CD14-positive monocyte (primary cell): Measurements from ENCODE around the gene GMDS. TPM values are rescaled to one million over a fixed set of nuclear protein-coding genes. Genes with fewer than 3 reads are reported as not detected.

ENCODE experiments used
- DNase-seq, 3 donors: peaks; one replicate each; pipeline ENCODE4 v3.0.0-alpha.2; 2011 to 2022
- H2AFZ ChIP-seq: 2 replicates; pipeline ENCODE4 v1.6.0; 2012; ENCODE audit warnings: mild to moderate bottlenecking, low read depth, low read length, inconsistent platforms; ENCODE audit not compliant: insufficient read depth, poor library complexity, severe bottlenecking
- H3K27ac ChIP-seq, 2 donors: 1 replicate in 1 of 2; 2 replicates in 1 of 2; pipeline ENCODE4 v1.5.1; 2012 to 2013; ENCODE audit warnings: low read length in 2 of 2, control low read depth in 1 of 2, inconsistent platforms in 1 of 2, low read depth in 1 of 2, mild to moderate bottlenecking in 1 of 2
- H3K27me3 ChIP-seq, 2 donors: one replicate each; pipeline versions ENCODE4 v1.6.0 to v1.6.1; 2011 to 2013; ENCODE audit warnings: low read length in 2 of 2; ENCODE audit not compliant: control insufficient read depth in 2 of 2, insufficient read depth in 2 of 2
- H3K36me3 ChIP-seq, 2 donors: replicated peaks in 1 of 2; 1 replicate in 1 of 2; 2 replicates in 1 of 2; pipeline versions ENCODE4 v1.5.1 to v1.6.1; 2012 to 2013; ENCODE audit warnings: low read length in 2 of 2, control low read depth in 1 of 2, inconsistent platforms in 1 of 2, mild to moderate bottlenecking in 1 of 2; ENCODE audit not compliant: insufficient read depth in 2 of 2, control insufficient read depth in 1 of 2
- H3K4me1 ChIP-seq, 2 donors: 1 replicate in 1 of 2; 2 replicates in 1 of 2; pipeline versions ENCODE4 v1.5.1 to v1.6.1; 2012 to 2013; ENCODE audit warnings: low read length in 2 of 2, control low read depth in 1 of 2, inconsistent platforms in 1 of 2, mild to moderate bottlenecking in 1 of 2, moderate library complexity in 1 of 2; ENCODE audit not compliant: insufficient read depth in 2 of 2, control insufficient read depth in 1 of 2
- H3K4me2 ChIP-seq: replicated peaks from 2 replicates; pipeline ENCODE3; 2012; ENCODE audit warnings: low read length, moderate library complexity, mild to moderate bottlenecking; ENCODE audit not compliant: poor library complexity, severe bottlenecking; ENCODE audit errors: extremely low read depth
- H3K4me3 ChIP-seq, 3 experiments: fragments of 200-600 bp in 1 of 3; sonication (generic) in 1 of 3; replicated peaks in 1 of 3; 1 replicate in 2 of 3; 2 replicates in 1 of 3; pipeline ENCODE4 v1.5.1; 2011 to 2013; ENCODE audit warnings: low read length in 3 of 3, mild to moderate bottlenecking in 3 of 3, control low read depth in 2 of 3, low read depth in 2 of 3, inconsistent platforms in 1 of 3, moderate library complexity in 1 of 3
- H3K79me2 ChIP-seq: 2 replicates; pipeline ENCODE4 v1.6.0; 2012; ENCODE audit warnings: mild to moderate bottlenecking, control low read depth, inconsistent platforms, low read length, moderate library complexity; ENCODE audit not compliant: insufficient read depth
- H3K9ac ChIP-seq: 2 replicates; pipeline ENCODE4 v1.6.0; 2017; ENCODE audit warnings: low read length, mild to moderate bottlenecking; ENCODE audit not compliant: insufficient read depth, poor library complexity, severe bottlenecking
- H3K9me3 ChIP-seq, 2 donors: replicated peaks in 1 of 2; 1 replicate in 1 of 2; 2 replicates in 1 of 2; pipeline versions ENCODE4 v1.5.1 to v1.6.1; 2012 to 2013; ENCODE audit warnings: low read length in 2 of 2, control low read depth in 1 of 2; ENCODE audit not compliant: control insufficient read depth in 1 of 2, insufficient read depth in 1 of 2
- H4K20me1 ChIP-seq: 2 replicates; pipeline ENCODE4 v1.6.0; 2012; ENCODE audit warnings: mild to moderate bottlenecking, low read length, control low read depth, moderate library complexity; ENCODE audit not compliant: insufficient read depth
- H3K27ac Mint-ChIP-seq, 7 donors: one replicate each; pipeline ENCODE4 v1.8.0; 2020; ENCODE audit warnings: mild to moderate bottlenecking in 7 of 7, mixed read lengths in 7 of 7, moderate library complexity in 6 of 7, inconsistent platforms in 2 of 7
- H3K27me3 Mint-ChIP-seq, 3 donors: one replicate each; pipeline ENCODE4 v1.8.0; 2021 to 2022; ENCODE audit warnings: low read depth in 3 of 3, mild to moderate bottlenecking in 3 of 3, mixed read lengths in 3 of 3, moderate library complexity in 3 of 3, inconsistent platforms in 1 of 3
- H3K36me3 Mint-ChIP-seq, 2 donors: one replicate each; pipeline ENCODE4 v1.8.0; 2020; ENCODE audit warnings: mixed read lengths in 2 of 2, inconsistent platforms in 1 of 2, mild to moderate bottlenecking in 1 of 2
- H3K4me1 Mint-ChIP-seq: one replicate; pipeline ENCODE4 v1.8.0; 2020; ENCODE audit warnings: mild to moderate bottlenecking, mixed read lengths
- H3K4me3 Mint-ChIP-seq, 2 donors: one replicate each; pipeline ENCODE4 v1.8.0; 2020; ENCODE audit warnings: mild to moderate bottlenecking in 2 of 2, mixed read lengths in 2 of 2, moderate library complexity in 1 of 2
- H3K9me3 Mint-ChIP-seq, 7 donors: one replicate each; pipeline ENCODE4 v1.8.0; 2020 to 2022; ENCODE audit warnings: mixed read lengths in 7 of 7, mild to moderate bottlenecking in 6 of 7, moderate library complexity in 6 of 7, inconsistent platforms in 2 of 7
- WGBS: methylation state at CpG from one replicate; pipeline ENCODE4 v1.1.5; 2013; ENCODE audit warnings: missing lambda C conversion rate; ENCODE audit not compliant: insufficient coverage; 5-methylcytosine and 5-hydroxymethylcytosine counted together
- intact Hi-C, 2 donors: fragments of 100-400 bp; cut with micrococcal nuclease; formaldehyde crosslinking; loops; one replicate each; pipeline versions ENCODE4 v1.15.0 to v1.15.1; 2023
- polyA plus RNA-seq, 3 donors: library from polyadenylated mRNA; depleted of rRNA in 1 of 3; unstranded in 2 of 3; stranded (reverse) in 1 of 3; fragments of 300-500 nt in 2 of 3; fragments of >200 nt in 1 of 3; fragmentation: Illumina TruSeq in 2 of 3; gene quantifications; 1 replicate in 2 of 3; 2 replicates in 1 of 3; pipeline ENCODE4 v1.2.3, GENCODE V29; 2012 to 2021
- TF ChIP-seq, protein P1 (sequence below): fragments of 200-600 bp; IDR thresholded peaks from one replicate; pipeline ENCODE4 v1.8.0; 2022; ENCODE audit warnings: antibody characterized with exemption, mild to moderate bottlenecking

Gene GMDS
- polyA plus RNA-seq, 3 donors = 10.5 to 19.9 (median 17.6) TPM

DNA sequence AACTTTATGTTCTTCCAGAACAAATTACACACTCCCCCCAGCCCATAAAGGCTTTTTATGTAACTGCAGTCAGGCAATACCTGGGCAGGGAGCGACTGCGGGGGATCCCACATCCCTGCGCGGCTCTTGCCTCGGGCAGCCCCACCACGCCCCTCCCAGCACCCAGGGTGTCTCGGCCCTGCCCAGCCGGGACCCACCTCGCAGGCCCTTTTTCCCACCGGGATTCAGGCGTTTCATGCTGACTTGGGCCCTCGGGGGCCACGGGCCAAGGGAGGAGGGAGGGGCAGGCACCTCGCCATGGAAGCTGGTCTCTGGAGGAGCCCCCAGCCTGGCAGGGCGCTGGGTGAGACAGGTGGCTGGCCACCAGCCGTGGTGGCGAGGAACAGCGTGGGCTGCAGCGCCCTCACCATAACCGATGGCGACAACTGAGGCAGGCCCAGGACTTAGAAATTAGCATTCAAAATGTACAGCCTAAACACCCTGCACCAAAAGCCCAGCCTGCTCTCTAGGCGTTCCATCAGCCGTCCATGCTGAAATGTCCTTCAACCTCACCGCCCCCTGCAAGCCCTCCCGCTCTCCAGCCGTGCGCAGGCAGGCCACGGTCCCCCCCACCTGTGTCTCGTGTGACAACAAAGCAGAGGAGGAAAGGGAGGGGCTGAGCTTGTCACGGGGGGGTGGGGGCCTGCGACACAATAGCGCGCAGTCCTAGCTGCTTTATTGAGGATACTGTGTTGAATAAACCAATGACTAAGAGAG is 650.8 kb downstream of the GMDS start:
- peaks cover 33 to 68% (median 39%) of the 10 kb centered on the region in 3 donors for H3K27me3 Mint-ChIP-seq
- 86% methylated on average over 27 of the region's 33 CpGs for WGBS

DNA sequence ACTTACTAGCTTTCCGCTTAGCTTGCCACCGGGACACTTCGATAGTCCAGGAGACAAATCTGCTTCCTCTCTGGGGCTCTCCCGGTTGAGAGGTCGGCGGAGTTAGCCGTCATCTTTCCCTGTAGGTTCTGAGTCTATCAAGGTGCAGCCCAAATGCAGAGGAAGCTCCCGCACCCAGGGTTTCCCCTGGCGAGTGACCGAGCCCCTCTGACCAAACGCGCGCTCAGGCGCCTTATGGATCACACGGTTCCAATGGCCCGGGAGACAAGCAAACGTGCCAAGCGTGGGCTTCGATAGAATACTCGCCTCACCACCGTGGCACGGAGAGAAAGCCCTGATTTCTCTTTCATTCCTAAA is 651.5 kb downstream of the GMDS start:
- Histone ChIP-seq H3K36me3 (no peaks in the 10 kb centered on the region), H3K9me3 (no peaks in the 10 kb centered on the region), H3K4me2 (no peak overlapping the region), H3K79me2 (no peaks in the 10 kb centered on the region), H4K20me1 (no peaks in the 10 kb centered on the region), H3K27me3 (peaks cover 0 to 47% of the 10 kb centered on the region in 2 donors), H3K4me1 (peaks cover 5 to 7% of the 10 kb centered on the region in 2 donors), H3K9ac (no peak overlapping the region), H2AFZ (no peak overlapping the region), H3K4me3 (no peak overlapping the region), H3K27ac (no peak overlapping the region)
- H3K4me3 Mint-ChIP-seq = no peak overlapping the region
- WGBS = 84% methylated on average over 22 of the region's 22 CpGs
- no peaks in the 10 kb centered on the region for H3K36me3 Mint-ChIP-seq
- peaks cover 0 to 4% (median 0%) of the 10 kb centered on the region in 7 donors for H3K9me3 Mint-ChIP-seq
- peaks cover 27 to 63% (median 33%) of the 10 kb centered on the region in 3 donors for H3K27me3 Mint-ChIP-seq
- H3K27ac Mint-ChIP-seq = no peak overlapping the region
- peaks cover 6% of the 10 kb centered on the region for H3K4me1 Mint-ChIP-seq
- no peak for DNase-seq
- TF ChIP-seq, protein P1, sequence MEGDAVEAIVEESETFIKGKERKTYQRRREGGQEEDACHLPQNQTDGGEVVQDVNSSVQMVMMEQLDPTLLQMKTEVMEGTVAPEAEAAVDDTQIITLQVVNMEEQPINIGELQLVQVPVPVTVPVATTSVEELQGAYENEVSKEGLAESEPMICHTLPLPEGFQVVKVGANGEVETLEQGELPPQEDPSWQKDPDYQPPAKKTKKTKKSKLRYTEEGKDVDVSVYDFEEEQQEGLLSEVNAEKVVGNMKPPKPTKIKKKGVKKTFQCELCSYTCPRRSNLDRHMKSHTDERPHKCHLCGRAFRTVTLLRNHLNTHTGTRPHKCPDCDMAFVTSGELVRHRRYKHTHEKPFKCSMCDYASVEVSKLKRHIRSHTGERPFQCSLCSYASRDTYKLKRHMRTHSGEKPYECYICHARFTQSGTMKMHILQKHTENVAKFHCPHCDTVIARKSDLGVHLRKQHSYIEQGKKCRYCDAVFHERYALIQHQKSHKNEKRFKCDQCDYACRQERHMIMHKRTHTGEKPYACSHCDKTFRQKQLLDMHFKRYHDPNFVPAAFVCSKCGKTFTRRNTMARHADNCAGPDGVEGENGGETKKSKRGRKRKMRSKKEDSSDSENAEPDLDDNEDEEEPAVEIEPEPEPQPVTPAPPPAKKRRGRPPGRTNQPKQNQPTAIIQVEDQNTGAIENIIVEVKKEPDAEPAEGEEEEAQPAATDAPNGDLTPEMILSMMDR = no peak
- intact Hi-C loops = loop anchor here in 1 of 2 donors (10.0 kb wide), 1 partner anchor 1171 kb away; the partner anchor contains the start of gene WRNIP1

More for the DNA sequence above, 650.8 kb downstream of the GMDS start:
- Histone ChIP-seq H4K20me1 (no peaks in the 10 kb centered on the region), H3K4me1 (peaks cover 5 to 7% of the 10 kb centered on the region in 2 donors), H3K27ac (no peak overlapping the region), H3K9ac (no peak overlapping the region), H3K79me2 (no peaks in the 10 kb centered on the region), H3K4me3 (no peak overlapping the region), H3K27me3 (peaks cover 0 to 53% of the 10 kb centered on the region in 2 donors), H2AFZ (no peak overlapping the region), H3K36me3 (no peaks in the 10 kb centered on the region), H3K4me2 (no peak overlapping the region), H3K9me3 (no peaks in the 10 kb centered on the region)
- Mint-ChIP-seq H3K9me3 (peaks cover 0 to 4% (median 0%) of the 10 kb centered on the region in 7 donors), H3K36me3 (no peaks in the 10 kb centered on the region), H3K4me3 (no peak overlapping the region), H3K4me1 (peaks cover 6% of the 10 kb centered on the region), H3K27ac (peak overlapping the region in 1 of 7 donors; percentile 24)
- no peak for DNase-seq
- intact Hi-C loops = loop anchor here (5.0 to 10.0 kb wide), 2 partner anchors 1153 to 1170 kb away; partner anchors contain the start of gene WRNIP1 (in 1 of the 2)
- TF ChIP-seq, protein P1 = no peak
